ENCODE measurements around the gene NBPF3. TPM values are rescaled to one million over a fixed set of nuclear protein-coding genes. Genes with fewer than 3 reads are reported as not detected.
"Not testable (repeated sequence)": the region's sequence is repeated elsewhere in the genome, so short reads cannot be mapped to it uniquely, and the experiment has no call there.

The NBPF3 gene
- total RNA-seq, 1 experiment from 2014 or later = 3.1 TPM

DNA sequence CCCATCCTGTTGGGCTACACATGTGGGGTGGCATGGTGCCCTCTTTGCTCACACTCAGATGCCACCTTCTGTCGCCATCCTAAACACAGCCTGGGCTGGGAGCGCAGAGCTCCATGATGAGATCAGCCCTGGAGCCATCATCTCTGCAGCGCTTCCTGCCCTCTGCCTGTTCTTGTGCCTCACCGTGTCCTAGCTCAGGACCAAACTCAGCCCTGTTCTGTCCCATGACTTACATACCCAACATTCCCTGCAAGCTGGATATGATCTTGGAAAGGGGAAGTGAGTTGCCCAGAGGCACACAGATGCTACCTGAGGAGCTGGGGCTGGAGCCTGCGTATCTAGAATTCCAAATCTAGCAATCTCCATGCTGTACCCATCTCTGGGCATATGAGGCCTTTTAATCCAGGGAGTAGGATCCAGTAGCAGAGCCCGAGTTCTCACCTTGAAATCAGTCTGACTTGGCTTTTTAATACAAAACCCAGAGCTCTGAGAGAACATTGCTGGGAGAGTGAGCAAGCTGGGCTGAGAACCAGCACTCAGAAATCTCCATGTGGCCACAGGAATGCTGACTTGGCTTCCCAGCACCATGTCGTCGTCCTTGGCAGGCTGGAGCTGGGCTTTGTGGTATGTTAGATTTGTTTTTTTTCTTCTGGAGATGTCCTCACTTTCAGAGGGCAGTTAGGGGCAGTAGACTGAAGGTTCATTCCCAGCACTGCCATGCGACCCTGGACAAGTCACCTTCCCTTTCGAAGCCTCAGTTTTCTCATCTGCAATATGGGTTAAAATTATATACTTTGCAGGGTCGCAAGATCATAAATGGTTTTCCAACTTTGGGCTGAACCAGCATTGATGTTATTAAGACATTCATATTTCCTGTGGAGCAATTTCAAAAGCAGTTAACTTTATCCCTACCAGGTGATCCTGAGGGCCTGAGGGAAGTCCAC, 71.9 kb downstream of the NBPF3 start:
- DNase-seq (ENCODE audit: extremely low read depth, low read depth) = no peak

- no peak for DNase-seq (ENCODE audit: extremely low read depth, low read depth)
Observed at GRCh38 chr1:21514245-21514644, 74.3 kb downstream of the NBPF3 start.

- DNase-seq (ENCODE audit: extremely low read depth, low read depth) = no peak
Observed at GRCh38 chr1:21517161-21517589, 77.2 kb downstream of the NBPF3 start.

DNA sequence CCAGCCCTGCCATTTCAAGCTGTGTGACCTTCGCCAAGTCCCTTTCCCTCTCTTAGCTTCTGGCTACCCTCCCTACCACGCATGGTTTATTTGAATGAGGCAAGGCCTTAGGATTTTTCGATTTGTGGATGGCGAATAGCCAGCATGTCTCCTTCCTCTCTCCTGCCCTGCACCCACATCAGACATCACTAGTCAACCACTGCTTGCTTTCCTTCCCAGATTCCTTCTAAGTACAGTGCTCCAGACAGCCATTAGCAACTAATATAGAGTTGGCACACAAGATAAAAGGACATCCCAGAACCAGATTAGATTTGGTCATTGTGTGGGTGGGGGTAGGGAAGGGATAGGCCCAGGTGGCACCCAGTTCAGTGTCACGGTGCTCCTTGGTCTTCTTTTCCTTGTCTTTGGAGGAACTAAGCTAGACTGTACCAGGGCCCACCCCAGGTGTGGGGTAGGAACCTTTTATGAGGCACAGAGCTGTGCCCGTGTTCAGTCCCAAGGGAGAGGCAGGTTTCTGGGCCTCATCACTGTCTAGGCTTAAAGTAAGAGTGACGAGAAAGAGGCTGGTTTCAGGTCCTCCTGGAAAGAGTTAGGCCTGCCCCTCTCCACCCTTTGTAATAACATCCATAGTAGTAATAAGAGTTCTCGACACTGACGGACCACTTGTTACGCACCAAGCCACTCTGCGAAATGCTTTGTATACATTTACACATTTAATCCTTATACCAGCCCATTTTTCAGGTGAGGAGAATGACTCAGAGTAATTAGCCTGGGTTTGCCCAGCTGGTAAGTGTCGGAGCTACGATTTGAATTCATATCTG, 77.9 kb downstream of the NBPF3 start:
- DNase-seq (ENCODE audit: extremely low read depth, low read depth) = no peak

DNA sequence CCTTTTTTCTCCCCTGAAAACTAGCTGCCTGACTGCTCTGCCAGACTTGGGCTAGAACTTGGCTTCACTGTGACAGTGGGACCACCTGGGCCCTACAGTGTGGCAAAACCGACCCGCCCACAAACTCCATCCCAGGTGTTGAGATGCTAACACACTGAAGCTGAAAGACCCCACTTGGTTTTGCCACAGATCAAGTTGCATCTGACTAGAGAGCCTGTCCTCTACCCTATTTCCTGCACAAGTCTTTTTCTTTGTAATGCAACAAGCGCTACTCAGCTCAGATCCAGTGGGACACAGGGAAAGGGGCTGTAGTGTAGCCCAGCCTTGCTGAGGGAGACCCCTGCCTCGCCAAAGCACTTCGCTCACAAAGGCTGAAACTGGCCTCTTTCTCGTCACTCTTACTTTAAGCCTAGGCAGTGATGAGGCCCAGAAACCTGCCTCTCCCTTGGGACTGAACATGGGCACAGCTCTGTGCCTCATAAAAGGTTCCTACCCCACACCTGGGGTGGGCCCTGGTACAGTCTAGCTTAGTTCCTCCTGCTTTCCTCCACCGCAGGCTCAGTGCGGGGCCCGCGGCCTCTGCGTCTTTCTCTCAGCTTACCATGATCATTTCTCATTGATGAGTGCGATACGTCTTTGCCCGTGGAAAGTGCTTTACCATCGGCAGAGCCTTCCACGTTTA, 79.0 kb downstream of the NBPF3 start:
- DNase-seq (ENCODE audit: extremely low read depth, low read depth) = no peak

GRCh38 chr1:21519486-21520070, 79.6 kb downstream of the NBPF3 start:
- not testable (repeated sequence) for DNase-seq (ENCODE audit: extremely low read depth, low read depth)

GRCh38 chr1:21520899-21521716, 81.2 kb downstream of the NBPF3 start:
- no peak for DNase-seq (ENCODE audit: extremely low read depth, low read depth)

GRCh38 chr1:21521717-21522060, 81.8 kb downstream of the NBPF3 start:
- DNase-seq (ENCODE audit: extremely low read depth, low read depth) = no peak

- DNase-seq (ENCODE audit: extremely low read depth, low read depth) = no peak
Observed at GRCh38 chr1:21522525-21523038, 82.6 kb downstream of the NBPF3 start.

- DNase-seq (ENCODE audit: extremely low read depth, low read depth) = no peak
Observed at GRCh38 chr1:21523297-21523813, 83.4 kb downstream of the NBPF3 start.

GRCh38 chr1:21524220-21524619, 84.3 kb downstream of the NBPF3 start:
- DNase-seq (ENCODE audit: extremely low read depth, low read depth) = no peak

- DNase-seq (ENCODE audit: extremely low read depth, low read depth) = no peak
Observed at GRCh38 chr1:21524686-21525339, 84.9 kb downstream of the NBPF3 start.

DNA sequence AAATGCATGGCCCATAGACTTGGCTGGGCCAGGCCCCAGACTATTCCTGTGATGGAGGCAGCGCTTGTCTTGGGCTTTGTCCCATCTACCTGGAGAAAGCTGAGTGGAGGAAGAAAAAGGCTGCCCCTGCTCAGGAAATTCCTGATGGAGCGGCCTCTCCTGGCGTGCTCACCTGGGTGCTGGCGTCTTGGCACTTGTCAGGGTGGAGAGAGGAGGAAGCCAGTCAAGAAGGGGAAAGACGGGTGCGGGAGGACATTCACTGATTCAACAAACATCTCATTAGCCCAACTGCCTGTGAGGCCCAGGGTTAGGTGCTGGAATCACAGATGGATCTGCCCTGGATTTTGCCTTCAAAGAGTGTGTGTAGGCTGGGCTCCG, 85.4 kb downstream of the NBPF3 start:
- no peak for DNase-seq (ENCODE audit: extremely low read depth, low read depth)

- DNase-seq (ENCODE audit: extremely low read depth, low read depth) = no peak
Observed at GRCh38 chr1:21526441-21526840, 86.5 kb downstream of the NBPF3 start.

DNA sequence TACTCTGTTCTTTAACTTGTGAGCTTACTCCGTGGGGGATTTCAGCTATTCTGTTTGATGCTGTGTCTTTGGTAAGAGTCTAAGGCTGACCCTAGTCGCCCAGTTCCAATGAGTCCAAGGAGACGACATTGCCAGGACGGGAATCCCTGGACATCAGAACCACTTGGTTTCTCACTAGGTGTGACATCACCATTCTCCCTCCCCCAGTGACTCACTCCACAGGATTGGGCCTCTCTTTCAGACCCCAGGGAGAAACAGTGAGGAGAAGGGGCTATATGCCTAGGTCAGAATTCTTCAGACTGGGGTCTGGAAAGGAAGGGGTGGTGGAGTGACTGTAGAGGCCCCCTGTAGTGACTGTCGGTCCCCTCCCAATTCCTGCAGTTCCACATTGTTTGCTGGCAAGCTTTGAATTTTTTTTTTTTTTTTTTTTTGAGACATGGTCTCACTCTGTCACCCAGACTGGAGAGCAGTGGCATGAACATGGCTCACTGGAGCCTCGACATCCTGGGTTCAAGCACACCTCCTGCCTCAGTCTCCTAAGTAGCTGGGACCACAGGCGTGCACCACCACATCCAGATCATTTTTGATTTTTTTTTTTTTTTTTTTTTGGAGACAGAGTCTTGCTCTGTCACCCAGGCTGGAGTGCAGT, 90.6 kb downstream of the NBPF3 start:
- no peak for DNase-seq (ENCODE audit: extremely low read depth, low read depth)

DNA sequence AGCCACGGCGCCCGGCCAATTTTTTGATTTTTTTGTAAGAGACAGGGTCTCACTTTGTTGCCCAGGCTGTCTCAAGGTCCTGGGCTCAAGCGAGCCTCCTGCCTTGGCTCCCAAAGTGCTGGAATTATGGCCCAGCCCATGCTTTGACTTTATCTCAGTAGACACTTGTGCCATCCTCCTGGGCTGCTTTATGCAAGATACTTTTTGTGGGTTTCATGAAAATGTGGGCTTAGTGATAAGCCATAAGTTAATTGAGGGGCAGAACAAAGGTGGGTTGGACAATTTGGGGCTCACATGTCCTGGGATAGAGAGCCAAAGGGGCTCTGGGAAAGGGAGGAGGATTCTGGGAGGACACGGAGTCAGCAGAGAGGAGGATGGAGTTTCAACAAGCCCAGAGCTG, 91.3 kb downstream of the NBPF3 start:
- no peak for DNase-seq (ENCODE audit: extremely low read depth, low read depth)

DNA sequence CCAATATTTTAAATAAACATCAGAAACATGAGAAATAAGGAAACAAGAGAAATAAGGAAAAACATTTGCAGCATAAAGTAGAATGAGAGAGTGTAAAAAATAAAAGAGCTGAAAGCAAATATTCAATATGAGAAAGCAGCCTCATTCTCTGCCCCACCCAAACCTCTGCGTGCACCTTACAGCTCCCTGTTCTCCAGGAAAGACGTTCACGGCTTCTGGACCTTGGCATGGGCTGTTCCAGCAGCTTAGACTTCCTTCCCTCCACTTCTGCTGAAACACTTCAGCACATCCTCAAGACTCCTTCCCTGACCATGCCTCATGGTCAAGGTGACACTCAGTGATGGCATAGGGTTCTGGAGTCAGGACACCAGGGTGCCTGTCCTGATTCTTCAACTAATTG, 92.6 kb downstream of the NBPF3 start:
- no peak for DNase-seq (ENCODE audit: extremely low read depth, low read depth)

DNA sequence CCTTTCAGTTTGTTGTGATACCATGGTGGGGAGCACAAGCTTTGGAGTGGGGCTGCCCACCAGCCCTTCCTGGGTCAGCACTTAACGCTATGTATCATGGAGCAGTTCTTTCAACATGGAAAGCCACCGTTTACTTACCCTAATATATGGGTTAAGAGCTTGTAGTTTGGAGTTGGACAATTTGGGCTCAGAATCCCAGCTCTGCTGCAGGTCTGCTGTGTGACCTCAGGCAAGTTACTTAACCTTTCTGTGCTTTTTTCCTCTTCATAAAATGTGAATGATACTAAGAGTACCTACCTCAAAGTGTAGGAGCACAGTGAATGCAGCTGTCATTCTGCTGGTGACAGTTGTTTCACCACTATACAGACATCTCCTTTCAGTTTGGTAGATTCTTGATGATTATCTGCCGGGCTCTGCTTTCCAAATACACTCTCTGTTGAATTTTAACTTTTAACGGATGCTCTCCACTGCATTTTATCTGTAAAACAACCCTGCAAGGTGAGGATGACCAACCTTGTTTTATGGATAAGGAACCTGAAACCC, 93.1 kb downstream of the NBPF3 start:
- no peak for DNase-seq (ENCODE audit: extremely low read depth, low read depth)

Data from NCI-H460 (cell line).